Peyer's patch (tissue), 4 donors: ENCODE measurements around the gene SPAG16. TPM values are rescaled to one million over a fixed set of nuclear protein-coding genes. Genes with fewer than 3 reads are reported as not detected.

Source experiments
- DNase-seq, 3 donors: peaks; one replicate each; pipeline ENCODE4 v3.0.0-alpha.2; 2017 to 2019
- H3K27ac ChIP-seq, 4 donors: fragments of 200-600 bp; sonication (generic); one replicate each; pipeline ENCODE4 v1.5.1; 2016 to 2019
- H3K27me3 ChIP-seq, 2 donors: fragments of 200-600 bp; sonication (generic); one replicate each; pipeline ENCODE4 v1.5.1; 2019
- H3K36me3 ChIP-seq, 3 donors: fragments of 200-600 bp; sonication (generic); one replicate each; pipeline ENCODE4 v1.5.1; 2016 to 2019
- H3K4me1 ChIP-seq, 4 donors: fragments of 200-600 bp; sonication (generic); one replicate each; pipeline ENCODE4 v1.5.1; 2016 to 2019
- H3K4me3 ChIP-seq, 4 donors: fragments of 200-600 bp; sonication (generic); 1 replicate in 3 of 4; 2 replicates in 1 of 4; pipeline ENCODE4 v1.5.1; 2016 to 2019; ENCODE audit warnings: mild to moderate bottlenecking in 1 of 4
- H3K9me3 ChIP-seq, 4 donors: fragments of 200-600 bp; sonication (generic); one replicate each; pipeline ENCODE4 v1.5.1; 2016 to 2019; ENCODE audit warnings: mild to moderate bottlenecking in 1 of 4
- CTCF ChIP-seq, 6 experiments: fragments of 450-650 bp in 4 of 6; fragments of 200-600 bp in 2 of 6; sonication (generic) in 1 of 6; IDR thresholded peaks; one replicate each; pipeline ENCODE4 v1.5.1; 2017 to 2019; ENCODE audit warnings: antibody characterized with exemption in 6 of 6, mild to moderate bottlenecking in 3 of 6, moderate library complexity in 1 of 6
- POLR2A ChIP-seq, 2 donors: fragments of 450-650 bp; IDR thresholded peaks; one replicate each; pipeline ENCODE4 v1.5.1; 2017; ENCODE audit warnings: antibody characterized with exemption in 2 of 2, mild to moderate bottlenecking in 2 of 2, moderate library complexity in 2 of 2
- total RNA-seq, 4 donors: library from RNA; depleted of rRNA; stranded (reverse); fragments of >200 nt; gene quantifications; one replicate each; pipeline ENCODE4 v1.1.0, GENCODE V29; 2016

The SPAG16 gene
- total RNA-seq, 4 donors from 2014 or later: 5.5 to 43.7 (median 10.0) TPM

DNA sequence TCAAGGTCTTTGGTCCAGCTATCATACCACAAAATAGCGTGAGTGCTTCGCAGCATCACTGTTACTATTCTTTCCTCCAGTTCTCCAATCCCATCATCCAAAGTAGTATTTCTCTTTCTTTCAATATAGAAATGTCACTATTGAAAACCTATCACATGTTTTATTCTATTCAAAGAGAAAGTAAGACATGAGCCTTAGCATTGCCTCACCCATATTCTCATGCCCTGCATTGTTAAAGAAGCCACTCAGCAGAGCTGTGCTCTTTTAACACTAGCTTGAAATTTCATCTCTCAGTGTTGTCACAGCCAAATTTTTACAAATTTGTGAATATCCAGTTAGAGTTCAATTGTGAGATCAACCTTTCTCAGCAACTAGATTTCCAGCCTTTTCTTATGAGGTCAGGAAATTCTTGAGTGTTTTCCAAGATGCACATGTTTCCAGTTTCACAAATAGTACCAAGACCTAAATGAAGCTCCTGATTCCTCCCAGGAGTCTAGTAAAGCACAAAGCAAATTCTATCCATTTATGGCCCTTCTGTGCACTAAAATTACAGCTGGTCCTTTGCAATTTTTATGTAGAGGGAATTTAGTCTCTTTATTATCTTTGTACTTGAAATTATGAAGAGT lies 343.7 kb downstream of the SPAG16 start:
- Histone ChIP-seq H3K4me3 (no peak overlapping the region), H3K9me3 (no peaks in the 10 kb centered on the region), H3K4me1 (no peaks in the 10 kb centered on the region), H3K27ac (no peak overlapping the region), H3K36me3 (no peaks in the 10 kb centered on the region), H3K27me3 (no peaks in the 10 kb centered on the region)
- no peak for DNase-seq
- TF ChIP-seq CTCF (IDR thresholded peaks at IDR 0.05): no peak
- TF ChIP-seq POLR2A (IDR thresholded peaks at IDR 0.05): no peak

DNA sequence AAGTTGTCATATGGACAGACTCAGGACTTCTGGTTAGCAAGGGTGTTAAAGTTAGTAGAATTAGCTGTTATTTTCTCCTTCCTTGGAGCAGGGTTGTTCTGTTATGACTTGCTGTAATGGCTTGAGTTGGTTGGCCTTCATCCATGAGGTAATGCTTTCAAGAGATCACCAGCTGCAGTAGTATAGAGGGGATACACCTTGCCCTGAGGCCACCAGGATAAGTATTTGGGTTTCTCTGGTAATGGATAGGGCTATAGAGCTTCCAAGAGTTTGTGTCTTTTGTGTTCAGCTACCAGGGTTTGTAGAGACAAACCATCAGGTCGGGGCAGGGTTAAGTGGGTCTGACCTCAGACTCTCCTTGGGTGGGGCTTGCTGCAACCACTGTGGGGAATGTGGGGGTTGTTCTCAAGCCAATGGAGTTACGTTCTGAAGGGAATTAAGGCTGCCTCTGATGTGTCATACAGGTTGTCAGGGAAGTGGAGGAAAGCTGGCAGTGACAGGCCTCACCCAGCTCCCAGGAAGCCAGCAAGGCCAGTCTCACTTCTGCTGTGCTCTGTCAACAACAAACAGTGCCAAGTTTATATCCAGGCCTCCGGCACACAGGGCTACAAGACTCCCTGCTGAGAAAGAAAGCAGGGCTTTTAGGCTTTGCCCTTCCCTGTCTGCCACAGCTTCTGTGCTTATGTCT lies 356.6 kb downstream of the SPAG16 start:
- Histone ChIP-seq H3K27me3 (no peaks in the 10 kb centered on the region), H3K36me3 (no peaks in the 10 kb centered on the region), H3K4me1 (no peaks in the 10 kb centered on the region), H3K9me3 (no peaks in the 10 kb centered on the region), H3K4me3 (no peak overlapping the region), H3K27ac (no peak overlapping the region)
- no peak for DNase-seq
- no peak for TF ChIP-seq CTCF (IDR thresholded peaks at IDR 0.05)
- TF ChIP-seq POLR2A (IDR thresholded peaks at IDR 0.05): no peak

DNA sequence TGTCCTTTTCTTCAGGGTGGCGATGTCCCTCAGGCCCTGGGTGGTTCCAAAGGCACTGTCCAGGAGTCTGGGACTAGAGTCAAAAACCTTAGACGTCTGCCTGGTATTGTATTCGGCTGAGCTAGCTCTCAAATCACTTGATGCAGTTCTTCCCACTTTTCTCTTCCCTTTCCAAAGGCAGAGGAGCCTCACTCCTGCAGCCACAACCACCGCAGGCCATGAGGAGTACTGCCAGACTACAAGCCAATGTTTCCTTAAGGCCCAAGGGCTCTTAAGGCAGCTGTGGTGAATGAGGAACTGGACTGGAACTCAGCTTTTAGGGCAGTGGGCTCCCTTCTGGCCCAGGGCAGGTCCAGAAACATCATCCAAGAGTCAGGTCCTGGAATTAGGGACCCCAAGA lies 360.7 kb downstream of the SPAG16 start:
- Histone ChIP-seq H3K27me3 (no peaks in the 10 kb centered on the region), H3K4me1 (no peaks in the 10 kb centered on the region), H3K27ac (no peak overlapping the region), H3K36me3 (no peaks in the 10 kb centered on the region), H3K9me3 (no peaks in the 10 kb centered on the region), H3K4me3 (no peak overlapping the region)
- DNase-seq: no peak
- TF ChIP-seq CTCF (IDR thresholded peaks at IDR 0.05): no peak
- TF ChIP-seq POLR2A (IDR thresholded peaks at IDR 0.05): no peak

DNA sequence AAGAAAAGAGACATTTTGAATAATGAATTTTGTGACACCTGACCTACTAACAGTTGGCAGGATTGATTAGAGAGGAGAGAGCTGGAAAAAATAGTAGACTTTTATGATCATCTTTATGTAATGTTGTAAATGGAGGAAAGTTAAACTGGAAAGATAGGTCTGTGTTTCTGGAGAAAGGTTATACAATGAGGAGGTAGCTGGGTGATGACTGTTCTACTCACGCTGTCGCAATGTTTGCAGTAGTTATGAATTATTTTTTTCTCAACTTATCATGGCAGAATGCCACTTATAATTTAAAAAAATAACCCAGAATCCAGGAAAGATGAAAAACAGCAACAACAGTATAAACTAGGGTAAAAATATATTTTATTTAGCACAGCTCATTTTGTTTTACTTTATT lies 364.9 kb downstream of the SPAG16 start:
- H3K27ac ChIP-seq: no peak overlapping the region
- no peaks in the 10 kb centered on the region for H3K27me3 ChIP-seq
- no peak overlapping the region for H3K4me3 ChIP-seq
- TF ChIP-seq POLR2A (IDR thresholded peaks at IDR 0.05) (no peak), CTCF (IDR thresholded peaks at IDR 0.05) (no peak)
- H3K4me1 ChIP-seq: no peaks in the 10 kb centered on the region
- no peaks in the 10 kb centered on the region for H3K9me3 ChIP-seq
- H3K36me3 ChIP-seq: no peaks in the 10 kb centered on the region
- DNase-seq: no peak

DNA sequence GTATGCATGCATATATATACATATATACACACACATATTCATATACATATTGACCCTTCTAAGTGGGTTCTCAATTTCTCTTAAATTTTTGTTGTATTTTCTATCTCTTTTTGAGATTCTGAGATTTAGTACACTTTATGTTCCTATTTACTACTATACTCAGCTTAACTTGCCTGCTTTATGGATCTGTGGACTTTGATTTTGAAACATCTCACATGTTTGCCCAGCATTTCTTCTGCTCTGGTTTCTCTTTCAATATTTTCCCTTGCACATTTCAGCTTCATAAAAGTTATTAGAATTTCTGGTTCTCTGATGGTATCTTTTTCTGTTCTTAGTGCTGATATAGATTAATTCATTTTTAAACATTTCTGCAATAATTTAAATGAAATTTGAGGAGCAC lies 380.6 kb downstream of the SPAG16 start:
- no peak overlapping the region for H3K4me3 ChIP-seq
- H3K4me1 ChIP-seq: no peaks in the 10 kb centered on the region
- H3K36me3 ChIP-seq: no peaks in the 10 kb centered on the region
- TF ChIP-seq CTCF (IDR thresholded peaks at IDR 0.05) (no peak), POLR2A (IDR thresholded peaks at IDR 0.05) (no peak)
- no peak for DNase-seq
- H3K9me3 ChIP-seq: peaks cover 0 to 11% (median 0%) of the 10 kb centered on the region in 4 donors
- H3K27ac ChIP-seq: no peak overlapping the region
- H3K27me3 ChIP-seq: no peaks in the 10 kb centered on the region
